Epithelial cell of proximal tubule (primary cell): Measurements from ENCODE around the gene PPP1R1B. TPM values are rescaled to one million over a fixed set of nuclear protein-coding genes. Genes with fewer than 3 reads are reported as not detected.
"Not testable (repeated sequence)": the region's sequence is repeated elsewhere in the genome, so short reads cannot be mapped to it uniquely, and the experiment has no call there.

Experiments
- DNase-seq: peaks from one replicate; pipeline ENCODE4 v3.0.0-alpha.2; 2011; ENCODE audit warnings: low read depth
- H3K4me3 ChIP-seq: 2 replicates; pipeline ENCODE4 v1.5.1; 2011; ENCODE audit warnings: low read depth, mild to moderate bottlenecking, low read length
- CTCF ChIP-seq: conservative IDR thresholded peaks from 2 replicates; pipeline ENCODE4 v1.5.1; 2012; ENCODE audit warnings: low read depth, mild to moderate bottlenecking, low read length
- total RNA-seq: library from RNA; depleted of rRNA; stranded (reverse); fragments of >200 nt; gene quantifications from 2 replicates; pipeline ENCODE4 v1.2.3, GENCODE V29; 2015

PPP1R1B gene
- total RNA-seq, 1 donor from 2014 or later = not detected

GRCh38 chr17:39582658-39583057, 44.1 kb upstream of the PPP1R1B start:
- DNase-seq = no peak
- TF ChIP-seq CTCF = no peak
- H3K4me3 ChIP-seq = no peak overlapping the region

GRCh38 chr17:39590180-39590579, 36.6 kb upstream of the PPP1R1B start:
- not testable (repeated sequence) for H3K4me3 ChIP-seq, DNase-seq

- peak; percentile 4 for DNase-seq
- H3K4me3 ChIP-seq = no peak overlapping the region
- TF ChIP-seq CTCF = no peak
These were observed 34.5 kb upstream of the PPP1R1B start for GRCh38 chr17:39591958-39592954.

- no peak for DNase-seq
- H3K4me3 ChIP-seq = no peak overlapping the region
- TF ChIP-seq CTCF = no peak
These were observed 33.4 kb upstream of the PPP1R1B start for GRCh38 chr17:39593371-39593770.

GRCh38 chr17:39595294-39595693, 31.5 kb upstream of the PPP1R1B start:
- DNase-seq = no peak
- TF ChIP-seq CTCF = no peak

GRCh38 chr17:39595928-39596510, 30.7 kb upstream of the PPP1R1B start:
- H3K4me3 ChIP-seq = no peak overlapping the region
- DNase-seq = no peak
- TF ChIP-seq CTCF = no peak

More at GRCh38 chr17:39595294-39595693, 31.5 kb upstream of the PPP1R1B start:
- no peak overlapping the region for H3K4me3 ChIP-seq

- no peak for TF ChIP-seq CTCF
- no peak for DNase-seq
- H3K4me3 ChIP-seq = no peak overlapping the region
These were observed 30.0 kb upstream of the PPP1R1B start for GRCh38 chr17:39596543-39597267.
